Subcutaneous adipose tissue (tissue), 4 donors: Measurements from ENCODE around the gene WDSUB1. TPM values are rescaled to one million over a fixed set of nuclear protein-coding genes. Genes with fewer than 3 reads are reported as not detected.

Source experiments
- CTCF ChIP-seq: fragments of 450-650 bp; IDR thresholded peaks from one replicate; pipeline ENCODE4 v1.5.1; 2016; ENCODE audit warnings: low read depth, mild to moderate bottlenecking, control low read depth, antibody characterized with exemption, moderate library complexity
- total RNA-seq, 4 donors: library from RNA; depleted of rRNA; stranded (reverse); fragments of >200 nt; gene quantifications; one replicate each; pipeline ENCODE4 v1.1.0, GENCODE V29; 2016

Gene WDSUB1
- total RNA-seq, 4 donors from 2014 or later = 5.8 to 9.3 (median 8.2) TPM

DNA sequence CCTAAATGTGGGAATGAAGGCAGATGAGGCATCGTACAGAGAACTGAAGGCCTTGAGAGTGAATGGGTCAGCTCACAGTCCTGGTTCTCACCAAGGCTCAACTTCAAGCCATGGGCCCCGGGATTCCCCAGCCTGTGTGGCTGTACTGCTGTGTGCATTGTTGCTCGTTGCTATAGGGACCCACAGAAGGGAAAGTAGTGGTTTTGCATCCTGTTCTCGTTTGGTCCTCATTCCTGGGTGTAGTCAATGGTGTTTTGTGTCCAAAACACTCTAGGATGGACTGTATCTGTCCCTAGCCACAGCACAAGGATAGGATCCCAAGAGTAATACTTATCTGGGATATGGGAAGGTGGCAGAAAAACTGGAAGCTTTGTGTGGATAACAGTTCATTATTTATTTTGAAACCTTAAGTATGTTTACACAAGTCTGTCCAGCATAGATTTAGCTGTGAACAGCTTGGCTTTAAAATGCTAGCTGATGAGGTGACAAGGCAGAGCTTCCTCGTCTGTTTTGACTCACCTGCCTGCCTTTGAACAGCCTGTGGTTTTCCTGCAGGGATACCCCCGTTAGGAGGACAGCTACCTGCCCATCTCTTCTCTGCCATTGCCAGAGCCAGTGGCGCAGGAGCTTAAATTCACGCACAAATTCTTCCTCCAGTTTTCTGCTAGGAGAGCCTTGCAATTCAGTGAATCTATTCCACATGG lies 85.0 kb downstream of the WDSUB1 start:
- TF ChIP-seq CTCF = no peak

DNA sequence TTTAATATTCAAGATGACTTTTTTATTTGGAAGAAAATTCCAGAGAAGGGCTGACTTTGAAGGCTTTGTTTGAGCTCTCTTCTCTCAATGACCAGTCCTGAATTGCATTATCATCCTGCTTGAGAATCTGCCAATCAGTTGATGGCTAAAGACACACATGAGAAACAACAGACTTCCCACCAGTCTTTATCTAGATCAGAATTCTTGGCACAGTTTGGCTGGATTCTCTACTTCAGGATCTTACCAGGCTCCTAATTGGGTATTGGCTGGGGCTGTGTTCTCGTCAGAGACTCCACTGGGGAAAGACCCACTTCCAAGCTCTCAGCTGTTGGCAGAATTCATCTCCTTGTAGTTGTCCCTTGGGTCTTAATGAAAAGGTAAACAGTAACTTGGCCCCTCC lies 86.0 kb downstream of the WDSUB1 start:
- TF ChIP-seq CTCF = no peak

GRCh38 chr2:159199761-159200465 lies 86.6 kb downstream of the WDSUB1 start:
- no peak for TF ChIP-seq CTCF

GRCh38 chr2:159199236-159199635 lies 87.3 kb downstream of the WDSUB1 start:
- no peak for TF ChIP-seq CTCF

- TF ChIP-seq CTCF = no peak
These were observed 90.0 kb downstream of the WDSUB1 start for GRCh38 chr2:159196393-159196925.

GRCh38 chr2:159195697-159196096 lies 90.8 kb downstream of the WDSUB1 start:
- no peak for TF ChIP-seq CTCF

GRCh38 chr2:159194241-159194640 lies 92.3 kb downstream of the WDSUB1 start:
- no peak for TF ChIP-seq CTCF
